ENCODE measurements around the gene KDM5C. TPM values are rescaled to one million over a fixed set of nuclear protein-coding genes. Genes with fewer than 3 reads are reported as not detected.

KDM5C gene
- polyA plus RNA-seq, 3 donors, result 16.6 to 41.4 (median 21.9) TPM

DNA sequence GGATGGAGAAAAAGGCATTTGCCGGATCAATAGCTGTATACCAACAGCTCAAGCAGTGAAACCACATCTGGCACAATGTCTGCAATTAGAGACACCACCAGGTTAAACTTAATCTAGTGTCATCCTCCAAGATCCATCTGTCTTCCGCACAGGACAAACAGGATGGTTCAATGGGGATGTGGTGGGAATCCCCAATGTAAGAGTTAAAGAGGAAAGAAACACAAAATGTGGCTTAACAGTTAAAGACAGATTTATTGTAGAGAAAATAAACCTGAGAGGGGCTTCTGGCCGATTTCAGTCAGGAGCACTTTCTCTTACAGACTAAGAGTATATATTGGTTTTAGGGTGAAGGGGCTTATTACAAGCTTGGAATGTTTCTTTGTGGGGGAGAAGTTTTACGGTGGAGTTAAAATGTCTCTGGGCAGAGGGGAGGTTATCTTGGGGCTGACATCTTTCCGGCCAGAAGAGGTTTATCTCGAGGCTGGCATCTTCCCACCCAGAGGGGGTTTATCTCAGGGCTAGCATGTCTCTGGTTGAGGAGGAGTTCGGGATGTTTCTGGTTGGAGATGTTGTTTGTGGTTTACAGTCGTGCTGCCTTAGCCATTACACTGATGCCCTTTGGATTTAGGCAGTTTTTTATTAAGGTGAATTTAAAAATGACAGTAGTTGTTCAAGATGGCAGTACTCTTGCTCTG lies 69.3 kb downstream of the KDM5C start:
- no peak overlapping the region for H3K27ac ChIP-seq (ENCODE audit: low read depth, low read length)
- 86 to 92% (median 90%) methylated on average over 8 of the region's 8 CpGs for WGBS, 3 donors

DNA sequence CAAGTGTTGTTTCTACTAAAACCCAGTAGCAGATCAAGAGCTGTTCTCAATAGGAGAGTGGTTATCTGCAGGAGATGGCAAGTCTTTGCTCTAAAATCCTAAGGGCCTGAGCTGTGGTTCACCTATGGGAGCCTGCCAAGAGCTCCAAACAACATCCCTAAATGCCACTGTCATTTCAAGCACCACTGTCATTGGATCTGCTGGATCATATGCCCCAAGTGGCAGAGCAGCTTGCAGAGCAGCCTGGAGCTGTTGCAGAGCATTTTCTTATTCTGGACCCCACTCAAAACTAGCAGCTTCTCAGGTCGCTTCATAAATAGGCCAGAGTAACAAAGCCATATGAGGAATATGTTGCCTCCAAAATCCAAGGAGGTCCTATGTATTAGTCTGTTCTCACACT lies 71.4 kb downstream of the KDM5C start:
- 83 to 100% (median 94%) methylated on average over 1 of the region's 1 CpG for WGBS, 3 donors
- H3K27ac ChIP-seq (ENCODE audit: low read depth, low read length), result no peak overlapping the region

Other genes starting within 250 kb of the KDM5C start
- gene GPR173, start 176.4 kb downstream of the KDM5C start, polyA plus RNA-seq, result 1 to 10 TPM in 1 of 3 donors, under 1 TPM in 2; 0.33 to 2.2 (median 0.42) TPM
- gene TSPYL2, start 142.8 kb downstream of the KDM5C start, polyA plus RNA-seq, result 10 to 100 TPM; 32.1 to 77.2 (median 42.2) TPM
- gene KANTR, start 131.1 kb downstream of the KDM5C start, polyA plus RNA-seq, result 1 to 10 TPM; 1.7 to 4.7 (median 2.7) TPM
- gene IQSEC2, start 56.4 kb upstream of the KDM5C start, polyA plus RNA-seq, result 10 to 100 TPM in 2 of 3 donors, 1 to 10 TPM in 1; 5.6 to 19.8 (median 13.1) TPM
- 10 to 100 TPM in 1 of 3 donors, 1 to 10 TPM in 2; 5.7 to 13.5 (median 7.1) TPM for gene SMC1A, start 197.4 kb upstream of the KDM5C start, polyA plus RNA-seq
- under 1 TPM in 2 of 3 donors, not detected in 1; 0.43 to 0.95 TPM for gene RIBC1, start 197.7 kb upstream of the KDM5C start, polyA plus RNA-seq
- gene HSD17B10, start 209.2 kb upstream of the KDM5C start, polyA plus RNA-seq, result 100 to 1,000 TPM in 1 of 3 donors, 10 to 100 TPM in 2; 58.5 to 180 (median 96.4) TPM